ENCODE results near the gene SMC4. TPM values are rescaled to one million over a fixed set of nuclear protein-coding genes. Genes with fewer than 3 reads are reported as not detected.
A peak's percentile ranks its signal among the peaks of the same experiment; 100 is the strongest.

SMC4 gene
- total and polyA plus RNA-seq, 10 of the 15 experiments (the other 5 are each of a cell fraction or from before 2014, with no cell fraction given), result 75.6 to 288 (median 136) TPM

DNA sequence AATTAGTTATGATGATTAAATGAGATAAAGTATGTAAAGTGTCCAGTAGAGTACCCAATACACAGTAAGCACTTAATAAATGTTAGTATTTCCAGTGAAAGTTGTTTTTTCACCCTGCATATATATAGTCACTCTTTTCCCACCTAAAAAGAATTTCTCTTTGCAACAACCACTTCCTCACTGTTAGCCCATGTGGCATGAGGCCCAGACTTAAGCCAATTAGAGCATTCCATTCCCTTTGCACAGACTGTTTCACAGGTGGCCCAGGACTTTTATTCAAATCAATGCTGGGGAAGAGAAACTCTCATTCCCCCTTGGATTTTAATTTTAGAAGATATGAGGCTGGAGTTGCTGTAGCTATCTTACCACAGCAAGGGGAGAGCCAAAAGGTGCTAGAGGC, 4.2 kb upstream of the SMC4 start:
- ATAC-seq (no peak), DNase-seq (ENCODE audit: low read depth, low spot score) (no peak), FAIRE-seq (no peak)
- TF ChIP-seq, protein P1, sequence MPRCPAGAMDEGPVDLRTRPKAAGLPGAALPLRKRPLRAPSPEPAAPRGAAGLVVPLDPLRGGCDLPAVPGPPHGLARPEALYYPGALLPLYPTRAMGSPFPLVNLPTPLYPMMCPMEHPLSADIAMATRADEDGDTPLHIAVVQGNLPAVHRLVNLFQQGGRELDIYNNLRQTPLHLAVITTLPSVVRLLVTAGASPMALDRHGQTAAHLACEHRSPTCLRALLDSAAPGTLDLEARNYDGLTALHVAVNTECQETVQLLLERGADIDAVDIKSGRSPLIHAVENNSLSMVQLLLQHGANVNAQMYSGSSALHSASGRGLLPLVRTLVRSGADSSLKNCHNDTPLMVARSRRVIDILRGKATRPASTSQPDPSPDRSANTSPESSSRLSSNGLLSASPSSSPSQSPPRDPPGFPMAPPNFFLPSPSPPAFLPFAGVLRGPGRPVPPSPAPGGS (IDR thresholded peaks at IDR 0.05; ENCODE audit: borderline replicate concordance, insufficient read depth, low read depth, low read length, poor library complexity, severe bottlenecking), result no peak
- TF ChIP-seq SPI1 (IDR thresholded peaks at IDR 0.05; ENCODE audit: borderline replicate concordance, insufficient read depth, low read depth, low read length), result peak; percentile 45; the same call in 1 of the 2 replicates
- no peak for TF ChIP-seq RB1 (IDR thresholded peaks at IDR 0.05; ENCODE audit: borderline replicate concordance)
- TF ChIP-seq, protein P2, sequence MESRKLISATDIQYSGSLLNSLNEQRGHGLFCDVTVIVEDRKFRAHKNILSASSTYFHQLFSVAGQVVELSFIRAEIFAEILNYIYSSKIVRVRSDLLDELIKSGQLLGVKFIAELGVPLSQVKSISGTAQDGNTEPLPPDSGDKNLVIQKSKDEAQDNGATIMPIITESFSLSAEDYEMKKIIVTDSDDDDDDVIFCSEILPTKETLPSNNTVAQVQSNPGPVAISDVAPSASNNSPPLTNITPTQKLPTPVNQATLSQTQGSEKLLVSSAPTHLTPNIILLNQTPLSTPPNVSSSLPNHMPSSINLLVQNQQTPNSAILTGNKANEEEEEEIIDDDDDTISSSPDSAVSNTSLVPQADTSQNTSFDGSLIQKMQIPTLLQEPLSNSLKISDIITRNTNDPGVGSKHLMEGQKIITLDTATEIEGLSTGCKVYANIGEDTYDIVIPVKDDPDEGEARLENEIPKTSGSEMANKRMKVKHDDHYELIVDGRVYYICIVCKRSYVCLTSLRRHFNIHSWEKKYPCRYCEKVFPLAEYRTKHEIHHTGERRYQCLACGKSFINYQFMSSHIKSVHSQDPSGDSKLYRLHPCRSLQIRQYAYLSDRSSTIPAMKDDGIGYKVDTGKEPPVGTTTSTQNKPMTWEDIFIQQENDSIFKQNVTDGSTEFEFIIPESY (IDR thresholded peaks at IDR 0.05), result no peak
- CTCF ChIA-PET, result interaction anchor here (0.7 kb wide), 1 partner anchor 363 kb away, joined by 4 read pairs; no protein-coding TSS in a partner anchor
- Histone ChIP-seq H2AFZ (ENCODE audit: control insufficient read depth, low read depth, low read length) (peak overlapping the region; percentile 36), H3K9ac (ENCODE audit: control insufficient read depth, insufficient read depth, low read length) (no peak overlapping the region), H3K9me3 (replicated peaks; ENCODE audit: control insufficient read depth, insufficient read depth, low read length) (no peaks in the 10 kb centered on the region), H3K27me3 (replicated peaks in 1 of 2; ENCODE audit: control insufficient read depth in 2 of 2, insufficient read depth in 2 of 2, low read length in 1 of 2) (no peaks in the 10 kb centered on the region), H3K27ac (ENCODE audit: control insufficient read depth, insufficient read depth) (no peak overlapping the region), H4K20me1 (ENCODE audit: control insufficient read depth, insufficient read depth) (no peaks in the 10 kb centered on the region), H3K79me2 (ENCODE audit: control insufficient read depth, insufficient read depth, low read length) (peaks cover 32% of the 10 kb centered on the region), H3K4me1 (ENCODE audit: control insufficient read depth, insufficient read depth, low read length) (peaks cover 3% of the 10 kb centered on the region; the same call in 1 of the 2 replicates), H3K4me2 (ENCODE audit: control insufficient read depth, insufficient read depth) (peak overlapping the region; percentile 30; the same call in 1 of the 2 replicates), H3K36me3 (ENCODE audit: control insufficient read depth in 2 of 2, insufficient read depth in 2 of 2, low read length in 1 of 2) (no peaks in the 10 kb centered on the region), H3K4me3 (no peak overlapping the region)
- in situ Hi-C loops (cut with MboI) (no loop called here), intact Hi-C loops (cut with micrococcal nuclease; ENCODE audit: unreplicated experiment) (no loop called here)
- RAD21 ChIA-PET (ENCODE audit: unreplicated experiment), result interaction anchor here (1.4 kb wide), 1 partner anchor 20 kb away, joined by 3 read pairs; no protein-coding TSS in a partner anchor
- POLR2A ChIA-PET, result interaction anchor here (2.8 kb wide), 1 partner anchor 54 kb away, joined by 8 read pairs; the partner anchor contains the start of gene TRIM59
- BruUV-seq (replicated peaks), result no TSS peak
- SMC1A ChIA-PET (ENCODE audit: uncharacterized antibody, unreplicated experiment), result interaction anchor here (0.6 to 1.6 kb wide), 5 partner anchors 14 to 77 kb away, joined by 3 to 4 read pairs (median 3); no protein-coding TSS in a partner anchor

Data from GM12878 (cell line).